ENCODE results near the gene RALGPS2.
"Not testable (repeated sequence)": the region's sequence is repeated elsewhere in the genome, so short reads cannot be mapped to it uniquely, and the experiment has no call there.

RALGPS2 gene

GRCh38 chr1:178784131-178784536, 59.1 kb downstream of the RALGPS2 start:
- no peak for FAIRE-seq

- no peak for FAIRE-seq
Observed at GRCh38 chr1:178792394-178792793, 67.3 kb downstream of the RALGPS2 start.

- no peak for FAIRE-seq
Observed at GRCh38 chr1:178796013-178796412, 71.0 kb downstream of the RALGPS2 start.

- no peak for FAIRE-seq
Observed at GRCh38 chr1:178797590-178797989, 72.5 kb downstream of the RALGPS2 start.

GRCh38 chr1:178798232-178798861, 73.3 kb downstream of the RALGPS2 start:
- no peak for FAIRE-seq

GRCh38 chr1:178802873-178803272, 77.8 kb downstream of the RALGPS2 start:
- FAIRE-seq: no peak

DNA sequence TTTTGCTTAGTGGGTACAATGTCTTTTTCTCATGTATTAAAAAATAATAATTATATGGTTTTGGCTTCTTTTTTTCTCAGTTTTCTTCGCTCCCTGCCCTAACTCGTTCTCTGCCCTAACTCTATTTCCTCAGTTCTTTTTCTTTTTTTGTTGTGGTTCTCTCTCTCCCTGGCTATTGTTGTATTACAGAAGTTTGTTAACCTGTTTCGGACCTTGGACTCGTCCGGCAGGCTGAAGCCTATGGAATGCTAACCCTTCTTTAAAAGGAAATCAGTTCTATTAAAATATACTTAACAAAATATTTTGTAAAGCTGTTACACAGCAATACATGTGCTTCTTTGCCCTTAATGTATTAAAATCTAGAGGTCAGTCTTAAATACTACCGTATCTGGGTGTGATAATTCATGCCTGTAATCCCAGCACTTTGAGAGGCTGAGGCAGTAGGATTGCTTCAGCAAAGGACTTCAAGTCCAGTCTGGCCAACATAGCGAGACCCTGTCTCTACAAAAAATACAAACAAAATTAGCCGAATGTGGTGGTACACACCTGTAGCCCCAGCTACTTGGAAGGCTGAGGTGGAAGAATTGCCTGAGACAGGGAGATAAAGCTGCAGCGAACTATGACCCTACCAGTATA, 81.7 kb downstream of the RALGPS2 start:
- FAIRE-seq: no peak

DNA sequence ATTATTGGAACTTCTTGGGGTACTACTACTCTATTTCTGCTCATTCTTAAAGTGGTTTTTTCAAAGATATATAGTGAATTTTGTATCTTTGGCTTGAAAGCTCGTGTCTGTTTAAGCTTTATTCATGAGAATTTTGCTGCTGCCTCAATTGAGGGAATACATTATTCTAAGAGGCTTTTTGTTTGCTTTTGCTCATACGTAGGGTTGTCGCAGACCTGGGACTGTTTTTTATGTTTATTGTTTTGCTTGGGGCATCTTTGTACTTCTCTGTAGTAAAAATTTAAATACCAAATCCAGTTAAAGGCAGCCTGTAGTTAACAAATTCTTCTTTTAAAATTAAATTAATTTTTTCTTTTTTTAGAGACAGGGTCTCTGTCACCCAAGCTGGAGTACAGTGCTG, 83.5 kb downstream of the RALGPS2 start:
- no peak for FAIRE-seq

DNA sequence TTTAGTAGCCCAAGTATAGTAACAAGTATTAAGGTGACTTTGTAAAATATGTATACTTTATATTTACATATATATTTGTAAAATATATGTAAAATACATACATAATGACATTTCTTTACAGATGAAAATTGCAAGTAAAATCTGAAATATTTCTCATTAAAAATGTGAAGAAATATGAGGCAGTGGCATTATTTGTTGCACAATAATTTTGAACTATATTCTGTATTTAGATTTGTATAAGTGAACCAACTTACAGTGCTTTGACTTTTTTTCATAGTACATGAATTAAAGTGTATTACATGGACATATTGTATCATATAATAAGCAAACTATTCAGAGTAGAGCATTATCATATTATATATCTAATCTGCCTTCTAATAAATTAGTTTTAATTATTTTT, 85.5 kb downstream of the RALGPS2 start:
- peak; percentile 73 for FAIRE-seq

DNA sequence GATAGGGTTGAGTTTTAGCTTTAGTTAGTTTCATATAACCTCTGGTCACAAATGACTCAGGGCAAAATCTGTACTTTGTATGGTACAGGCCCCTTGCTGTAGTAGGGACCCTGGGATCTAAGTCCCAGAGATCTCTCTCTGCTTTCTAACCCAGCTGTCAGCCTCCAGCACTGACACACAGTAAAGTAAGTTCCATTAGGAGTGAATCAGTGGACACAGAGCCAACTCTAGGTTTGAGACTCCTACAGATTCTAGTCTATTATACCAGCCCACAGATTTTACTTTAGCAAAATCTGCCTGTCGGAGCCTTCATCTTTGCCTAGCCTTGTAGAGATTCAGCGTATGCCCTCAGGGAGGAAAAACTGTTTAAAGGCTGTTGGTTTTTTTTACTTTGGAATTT, 93.4 kb downstream of the RALGPS2 start:
- no peak for FAIRE-seq

GRCh38 chr1:178819123-178819522, 94.1 kb downstream of the RALGPS2 start:
- no peak for FAIRE-seq

DNA sequence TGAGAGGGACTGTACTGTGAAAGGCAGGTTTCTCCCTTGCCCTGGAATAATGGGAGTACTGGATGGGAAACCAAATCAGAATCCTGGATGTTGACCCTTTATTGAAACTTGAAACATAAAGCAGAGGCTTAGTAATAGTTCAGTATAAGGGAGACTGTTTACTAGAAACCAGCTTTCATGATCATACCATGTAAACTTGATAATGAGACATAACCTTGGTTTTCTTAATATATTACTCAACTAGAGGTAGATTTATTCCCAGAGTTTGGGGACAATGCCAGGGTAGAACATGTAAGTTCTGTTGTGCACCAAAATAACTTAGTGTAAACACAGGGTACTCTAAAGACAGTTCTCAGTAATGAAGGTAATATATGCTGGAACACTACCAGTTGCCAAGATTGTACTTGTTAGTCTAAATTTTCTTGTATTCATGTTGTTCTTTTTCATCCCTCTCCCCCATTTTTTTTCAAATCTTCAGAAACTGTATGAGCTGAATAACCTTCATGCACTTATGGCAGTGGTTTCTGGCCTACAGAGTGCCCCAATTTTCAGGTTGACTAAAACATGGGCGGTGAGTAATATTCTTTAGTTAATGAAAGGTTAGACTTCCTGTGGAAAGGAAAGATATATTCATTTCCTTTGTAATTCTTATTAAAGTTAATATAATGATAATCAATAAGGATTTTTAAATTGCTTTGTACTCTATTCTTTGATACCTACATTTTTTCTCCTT, 96.3 kb downstream of the RALGPS2 start:
- FAIRE-seq: no peak

DNA sequence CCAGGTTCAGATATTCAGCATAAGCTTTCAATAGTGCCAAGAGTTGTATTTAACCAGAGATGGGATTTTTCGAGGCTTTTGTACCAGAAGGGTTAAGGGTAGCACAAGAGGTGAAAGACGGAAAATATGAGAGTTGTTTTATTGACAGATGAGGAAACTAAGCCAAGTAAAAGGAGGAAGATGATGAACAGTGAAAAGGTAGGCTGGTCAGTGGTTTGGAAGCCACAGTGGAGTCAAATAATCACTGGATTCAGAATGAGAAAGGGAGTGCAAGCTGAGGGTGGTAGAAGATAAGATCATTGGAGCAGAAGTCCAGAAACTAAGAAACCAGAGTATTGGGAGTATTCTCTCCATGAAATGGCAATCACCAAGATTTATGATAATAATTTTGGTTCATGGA, 100.1 kb downstream of the RALGPS2 start:
- no peak for FAIRE-seq

DNA sequence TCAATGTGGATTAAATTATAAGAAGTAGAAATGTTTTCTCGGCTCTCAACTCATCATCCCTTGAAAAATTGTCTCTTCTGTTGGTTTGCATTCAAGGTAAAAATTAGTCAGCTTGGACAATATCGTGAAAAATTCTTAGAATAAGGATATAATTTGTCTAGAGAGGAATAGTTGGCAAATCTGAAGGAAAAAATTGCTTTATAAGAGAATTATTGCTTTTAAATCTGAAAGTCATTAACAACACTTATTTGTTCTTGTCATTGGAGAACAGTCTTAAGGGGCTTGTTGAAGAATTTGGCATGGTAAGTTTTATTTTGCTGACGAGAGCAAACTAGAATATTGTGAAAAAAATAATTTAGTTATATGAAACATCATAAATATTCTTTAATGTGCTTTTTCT, 119.4 kb downstream of the RALGPS2 start:
- FAIRE-seq: no peak

GRCh38 chr1:178846306-178846705, 121.3 kb downstream of the RALGPS2 start:
- FAIRE-seq: no peak

DNA sequence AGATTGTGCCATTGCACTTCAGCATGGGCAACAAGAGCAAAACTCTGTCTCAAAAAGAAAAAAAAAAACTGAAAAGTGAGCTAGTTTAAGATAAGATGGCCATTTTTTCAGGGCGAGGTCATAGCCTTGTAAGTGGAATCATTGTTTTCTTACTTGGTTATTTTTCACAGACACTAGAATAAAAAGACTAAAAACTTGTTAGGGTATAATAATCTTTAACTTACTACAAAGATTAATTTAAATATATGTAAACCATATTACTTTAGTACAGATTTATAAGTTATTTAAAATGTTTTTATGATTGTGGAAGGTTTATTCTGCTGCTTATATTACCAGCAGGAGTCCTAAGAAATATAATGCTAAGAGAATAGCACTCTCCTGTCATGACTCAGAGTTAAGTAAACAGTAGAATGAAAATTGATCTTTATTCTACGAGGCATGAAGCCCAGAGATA, 122.4 kb downstream of the RALGPS2 start:
- FAIRE-seq: peak; percentile 51

GRCh38 chr1:178847919-178848318, 122.9 kb downstream of the RALGPS2 start:
- not testable (repeated sequence) for FAIRE-seq

GRCh38 chr1:178849918-178850317, 124.9 kb downstream of the RALGPS2 start:
- peak; percentile 10 for FAIRE-seq

DNA sequence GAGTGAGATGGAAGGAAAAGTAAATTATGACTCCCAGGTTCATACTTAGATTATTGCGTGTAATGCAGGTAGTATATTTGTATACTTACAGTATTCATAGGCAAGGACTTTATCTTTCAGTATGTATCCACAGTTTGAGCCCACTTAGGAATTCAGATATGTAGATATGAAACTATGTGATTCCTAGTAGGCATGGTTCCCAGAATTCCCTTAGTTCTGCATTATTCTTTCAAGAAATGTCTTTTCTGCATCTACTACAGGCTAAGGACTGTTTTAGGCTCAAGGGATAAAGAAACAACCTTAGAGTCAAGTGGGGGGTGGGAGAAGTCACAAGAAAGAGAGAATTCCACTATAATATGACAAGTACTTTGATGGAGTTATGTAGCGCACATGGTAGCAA, 132.1 kb downstream of the RALGPS2 start:
- no peak for FAIRE-seq

DNA sequence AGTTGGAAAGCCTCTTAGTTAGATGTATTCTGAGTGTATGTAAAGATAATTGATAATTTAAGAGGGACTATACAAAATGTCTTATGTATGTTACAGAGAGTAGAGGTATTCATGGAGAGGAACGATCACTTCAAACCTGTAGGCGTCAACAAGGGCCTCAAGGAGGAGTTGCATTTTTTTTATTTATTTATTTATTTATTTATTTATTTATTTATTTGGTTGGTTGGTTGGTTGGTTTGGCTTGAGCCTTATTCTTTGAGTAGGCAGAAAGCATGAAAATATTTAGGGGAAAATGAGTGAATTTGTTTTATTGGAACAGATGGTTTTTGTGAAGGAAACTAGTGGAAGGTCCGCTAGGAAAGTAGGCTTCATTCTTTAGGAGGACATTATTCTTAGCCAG, 137.4 kb downstream of the RALGPS2 start:
- no peak for FAIRE-seq

DNA sequence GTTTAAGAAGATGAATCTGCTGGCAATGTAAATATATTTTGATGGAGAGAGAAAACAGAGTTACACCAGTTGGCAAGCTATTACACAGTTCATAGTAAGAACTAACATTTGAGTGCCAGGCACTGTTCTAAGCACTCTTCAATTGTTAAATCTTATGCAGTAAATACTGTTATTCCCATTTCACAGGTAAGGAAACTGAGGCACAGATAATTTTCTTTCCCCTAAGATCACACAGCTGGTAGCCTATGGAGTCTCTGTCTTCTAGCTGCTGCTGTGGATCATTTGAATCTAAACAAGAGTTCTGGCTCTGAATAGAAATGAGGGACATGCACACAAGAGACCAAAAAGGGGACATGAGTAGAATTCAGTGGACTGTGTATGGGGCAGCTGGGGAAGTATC, 137.8 kb downstream of the RALGPS2 start:
- FAIRE-seq: no peak

DNA sequence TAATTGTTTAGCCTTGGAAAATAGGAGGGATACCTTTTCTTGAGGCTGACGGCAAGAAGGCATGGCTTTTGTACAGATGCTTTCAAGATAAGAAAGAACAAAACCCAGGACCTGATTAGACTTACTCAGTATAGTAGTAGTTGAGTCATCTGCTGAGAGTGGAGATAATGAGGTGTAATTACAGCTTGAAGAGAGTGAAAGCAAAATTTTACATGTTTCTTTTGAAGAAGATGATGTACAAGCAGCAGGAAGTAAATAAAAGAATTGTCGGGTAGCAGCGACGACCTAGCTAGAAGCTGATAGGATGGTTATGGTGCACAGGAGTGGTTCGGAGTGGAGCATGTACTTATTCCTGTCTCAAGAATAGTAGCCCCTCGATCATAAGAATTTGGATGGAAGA, 139.3 kb downstream of the RALGPS2 start:
- no peak for FAIRE-seq

DNA sequence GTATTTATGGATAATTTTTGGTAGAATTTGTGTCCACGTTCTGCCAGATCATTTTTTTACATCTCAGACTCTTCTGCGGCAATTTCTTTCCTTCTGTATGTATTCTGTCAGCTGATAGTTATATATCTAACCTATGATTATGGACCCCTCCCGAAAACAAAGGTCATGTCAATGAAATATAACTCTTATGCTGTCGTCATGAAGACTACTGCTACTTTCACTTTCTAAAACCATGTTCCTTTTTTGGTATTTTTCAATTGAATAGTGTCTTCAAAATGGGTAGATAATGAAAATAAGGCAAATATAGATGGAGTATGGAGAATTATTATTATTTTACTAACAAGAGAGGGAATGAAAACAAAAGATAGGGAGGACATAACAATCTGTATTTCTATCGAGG, 142.6 kb downstream of the RALGPS2 start:
- FAIRE-seq: peak; percentile 82

- peak; percentile 66 for FAIRE-seq
Observed at GRCh38 chr1:178868706-178869105, 143.7 kb downstream of the RALGPS2 start.

All from colon (tissue), 2 donors.